ENCODE measurements around the gene MTMR4. TPM values are rescaled to one million over a fixed set of nuclear protein-coding genes. Genes with fewer than 3 reads are reported as not detected.

Gene MTMR4
- total and polyA plus RNA-seq, 2 experiments from 2014 or later = 11.1 to 42.2 TPM

GRCh38 chr17:58531661-58532554 is 17.5 kb upstream of the MTMR4 start:
- peak overlapping the region; percentile 27; the same call in 1 of the 2 replicates for H3K27ac Mint-ChIP-seq
- Histone ChIP-seq H3K4me3 (peak overlapping the region; percentile 94), H3K36me3 (ENCODE audit: insufficient read depth) (no peaks in the 10 kb centered on the region), H4K20me1 (replicated peaks; ENCODE audit: insufficient read depth) (no peaks in the 10 kb centered on the region), H3K4me2 (peak overlapping the region; percentile 90), H3K79me2 (replicated peaks; ENCODE audit: insufficient read depth) (no peaks in the 10 kb centered on the region), H3K27me3 (ENCODE audit: insufficient read depth) (0 out of 2 replicates have a peak, but pooled peaks cover 9% of the 10 kb centered on the region), H3K27ac (ENCODE audit: low read depth) (no peak overlapping the region), H2AFZ (peak overlapping the region; percentile 98), H3K4me1 (ENCODE audit: insufficient read depth) (peaks cover 12% of the 10 kb centered on the region), H3K9me2 (ENCODE audit: insufficient read depth) (no peaks in the 10 kb centered on the region), H3F3A (replicated peaks; ENCODE audit: low read depth) (no peaks in the 10 kb centered on the region)
- H3K36me3 Mint-ChIP-seq (ENCODE audit: low read depth) = no peaks in the 10 kb centered on the region; the same call in 2 of the 3 replicates
- TF ChIP-seq CREB1 (CRISPR knock-in tag; IDR thresholded peaks at IDR 0.05; ENCODE audit: low read depth) (peak; percentile 31; the same call in 1 of the 2 replicates), EZH2phosphoT487 (IDR thresholded peaks at IDR 0.05; ENCODE audit: unreplicated experiment) (no peak)
- H3K27me3 Mint-ChIP-seq (ENCODE audit: insufficient read depth, low read depth, poor library complexity) = peaks cover 22% of the 10 kb centered on the region
- DNase-seq (ENCODE audit: low spot score) (peak; percentile 83), ATAC-seq (peak; percentile 86)
- no peaks in the 10 kb centered on the region; the same call in 2 of the 3 replicates for H3K9me3 Mint-ChIP-seq
- peak overlapping the region; percentile 74 for H3K4me3 Mint-ChIP-seq
- H3K4me1 Mint-ChIP-seq = peaks cover 50% of the 10 kb centered on the region

GRCh38 chr17:58531122-58531521 is 16.7 kb upstream of the MTMR4 start:
- H3K4me1 Mint-ChIP-seq = peaks cover 58% of the 10 kb centered on the region
- peaks cover 22% of the 10 kb centered on the region for H3K27me3 Mint-ChIP-seq (ENCODE audit: insufficient read depth, low read depth, poor library complexity)
- Histone ChIP-seq H3K27me3 (ENCODE audit: insufficient read depth) (0 out of 2 replicates have a peak, but pooled peaks cover 9% of the 10 kb centered on the region), H4K20me1 (replicated peaks; ENCODE audit: insufficient read depth) (no peaks in the 10 kb centered on the region), H3K4me3 (peak overlapping the region; percentile 94), H3K36me3 (ENCODE audit: insufficient read depth) (no peaks in the 10 kb centered on the region), H3K9me2 (ENCODE audit: insufficient read depth) (no peaks in the 10 kb centered on the region), H2AFZ (peak overlapping the region; percentile 98), H3K4me2 (peak overlapping the region; percentile 90), H3F3A (replicated peaks; ENCODE audit: low read depth) (no peaks in the 10 kb centered on the region), H3K79me2 (replicated peaks; ENCODE audit: insufficient read depth) (no peaks in the 10 kb centered on the region), H3K27ac (ENCODE audit: low read depth) (no peak overlapping the region), H3K4me1 (ENCODE audit: insufficient read depth) (peaks cover 12% of the 10 kb centered on the region)
- no peak overlapping the region for H3K27ac Mint-ChIP-seq
- no peaks in the 10 kb centered on the region; the same call in 2 of the 3 replicates for H3K36me3 Mint-ChIP-seq (ENCODE audit: low read depth)
- DNase-seq (ENCODE audit: low spot score) (peak; percentile 54), ATAC-seq (peak; percentile 12)
- no peaks in the 10 kb centered on the region; the same call in 2 of the 3 replicates for H3K9me3 Mint-ChIP-seq
- peak overlapping the region; percentile 72 for H3K4me3 Mint-ChIP-seq
- TF ChIP-seq EZH2phosphoT487 (IDR thresholded peaks at IDR 0.05; ENCODE audit: unreplicated experiment) = no peak
- TF ChIP-seq CREB1 (CRISPR knock-in tag; IDR thresholded peaks at IDR 0.05; ENCODE audit: low read depth) = no peak
- no peak for TF ChIP-seq EZH2 (IDR thresholded peaks at IDR 0.05; ENCODE audit: low read depth, unreplicated experiment)
- TF ChIP-seq ZNF114 (CRISPR knock-in tag; IDR thresholded peaks at IDR 0.05) = no peak
- no peak for TF ChIP-seq NANOG (IDR thresholded peaks at IDR 0.05; ENCODE audit: borderline replicate concordance)
- TF ChIP-seq, protein P1, sequence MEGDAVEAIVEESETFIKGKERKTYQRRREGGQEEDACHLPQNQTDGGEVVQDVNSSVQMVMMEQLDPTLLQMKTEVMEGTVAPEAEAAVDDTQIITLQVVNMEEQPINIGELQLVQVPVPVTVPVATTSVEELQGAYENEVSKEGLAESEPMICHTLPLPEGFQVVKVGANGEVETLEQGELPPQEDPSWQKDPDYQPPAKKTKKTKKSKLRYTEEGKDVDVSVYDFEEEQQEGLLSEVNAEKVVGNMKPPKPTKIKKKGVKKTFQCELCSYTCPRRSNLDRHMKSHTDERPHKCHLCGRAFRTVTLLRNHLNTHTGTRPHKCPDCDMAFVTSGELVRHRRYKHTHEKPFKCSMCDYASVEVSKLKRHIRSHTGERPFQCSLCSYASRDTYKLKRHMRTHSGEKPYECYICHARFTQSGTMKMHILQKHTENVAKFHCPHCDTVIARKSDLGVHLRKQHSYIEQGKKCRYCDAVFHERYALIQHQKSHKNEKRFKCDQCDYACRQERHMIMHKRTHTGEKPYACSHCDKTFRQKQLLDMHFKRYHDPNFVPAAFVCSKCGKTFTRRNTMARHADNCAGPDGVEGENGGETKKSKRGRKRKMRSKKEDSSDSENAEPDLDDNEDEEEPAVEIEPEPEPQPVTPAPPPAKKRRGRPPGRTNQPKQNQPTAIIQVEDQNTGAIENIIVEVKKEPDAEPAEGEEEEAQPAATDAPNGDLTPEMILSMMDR (conservative IDR thresholded peaks at IDR 0.05; ENCODE audit: low read depth in 2 of 2) = no peak
- no peak for TF ChIP-seq ZNF331 (CRISPR knock-in tag; IDR thresholded peaks at IDR 0.05; ENCODE audit: low read depth)
- TF ChIP-seq, protein P2, sequence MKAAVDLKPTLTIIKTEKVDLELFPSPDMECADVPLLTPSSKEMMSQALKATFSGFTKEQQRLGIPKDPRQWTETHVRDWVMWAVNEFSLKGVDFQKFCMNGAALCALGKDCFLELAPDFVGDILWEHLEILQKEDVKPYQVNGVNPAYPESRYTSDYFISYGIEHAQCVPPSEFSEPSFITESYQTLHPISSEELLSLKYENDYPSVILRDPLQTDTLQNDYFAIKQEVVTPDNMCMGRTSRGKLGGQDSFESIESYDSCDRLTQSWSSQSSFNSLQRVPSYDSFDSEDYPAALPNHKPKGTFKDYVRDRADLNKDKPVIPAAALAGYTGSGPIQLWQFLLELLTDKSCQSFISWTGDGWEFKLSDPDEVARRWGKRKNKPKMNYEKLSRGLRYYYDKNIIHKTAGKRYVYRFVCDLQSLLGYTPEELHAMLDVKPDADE (IDR thresholded peaks at IDR 0.05) = no peak
- no peak for TF ChIP-seq REST (IDR thresholded peaks at IDR 0.05; ENCODE audit: unreplicated experiment)
- TF ChIP-seq STAT1 (IDR thresholded peaks at IDR 0.05; ENCODE audit: unreplicated experiment) = no peak
- no peak for TF ChIP-seq JUNB (IDR thresholded peaks at IDR 0.05; ENCODE audit: unreplicated experiment)

Data from GM23338 (cell line).